ENCODE data around the gene REPIN1.

Gene REPIN1

DNA sequence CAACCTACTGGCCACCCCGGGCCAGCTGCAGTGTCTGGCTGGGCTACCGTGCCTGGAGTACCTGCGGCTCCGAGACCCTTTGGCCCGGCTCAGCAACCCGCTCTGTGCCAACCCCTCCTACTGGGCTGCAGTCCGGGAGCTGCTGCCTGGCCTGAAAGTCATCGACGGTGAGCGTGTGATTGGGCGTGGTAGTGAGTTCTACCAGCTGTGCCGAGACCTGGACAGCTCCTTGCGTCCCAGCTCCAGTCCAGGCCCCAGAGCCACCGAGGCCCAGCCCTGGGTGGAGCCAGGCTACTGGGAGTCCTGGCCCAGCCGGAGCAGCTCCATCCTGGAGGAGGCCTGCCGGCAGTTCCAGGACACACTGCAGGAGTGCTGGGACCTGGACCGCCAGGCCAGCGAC, 31.4 kb upstream of the REPIN1 start:
- no peak for DNase-seq (ENCODE audit: low read depth)

DNA sequence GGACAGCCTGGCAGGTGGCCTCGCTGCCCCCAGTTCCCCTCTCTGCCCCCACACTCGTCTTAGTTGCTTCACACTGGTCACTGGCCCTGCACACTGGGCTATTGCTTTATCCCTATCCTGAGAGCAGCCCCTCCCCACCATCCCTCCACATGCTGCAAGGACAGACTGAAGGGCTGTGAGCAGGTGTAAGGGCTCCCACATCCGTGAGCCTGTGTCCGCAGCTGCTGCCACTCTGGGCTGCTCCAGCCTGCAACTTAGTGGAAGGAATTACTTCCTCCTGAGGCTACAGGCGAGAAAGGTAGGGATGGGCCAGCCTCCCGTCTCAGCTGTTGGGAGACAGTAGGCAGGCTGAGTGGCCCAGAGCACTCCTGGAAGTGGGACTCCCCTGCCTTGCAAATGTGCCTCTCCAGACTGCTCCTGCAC, 31.0 kb upstream of the REPIN1 start:
- no peak for DNase-seq (ENCODE audit: low read depth)

DNA sequence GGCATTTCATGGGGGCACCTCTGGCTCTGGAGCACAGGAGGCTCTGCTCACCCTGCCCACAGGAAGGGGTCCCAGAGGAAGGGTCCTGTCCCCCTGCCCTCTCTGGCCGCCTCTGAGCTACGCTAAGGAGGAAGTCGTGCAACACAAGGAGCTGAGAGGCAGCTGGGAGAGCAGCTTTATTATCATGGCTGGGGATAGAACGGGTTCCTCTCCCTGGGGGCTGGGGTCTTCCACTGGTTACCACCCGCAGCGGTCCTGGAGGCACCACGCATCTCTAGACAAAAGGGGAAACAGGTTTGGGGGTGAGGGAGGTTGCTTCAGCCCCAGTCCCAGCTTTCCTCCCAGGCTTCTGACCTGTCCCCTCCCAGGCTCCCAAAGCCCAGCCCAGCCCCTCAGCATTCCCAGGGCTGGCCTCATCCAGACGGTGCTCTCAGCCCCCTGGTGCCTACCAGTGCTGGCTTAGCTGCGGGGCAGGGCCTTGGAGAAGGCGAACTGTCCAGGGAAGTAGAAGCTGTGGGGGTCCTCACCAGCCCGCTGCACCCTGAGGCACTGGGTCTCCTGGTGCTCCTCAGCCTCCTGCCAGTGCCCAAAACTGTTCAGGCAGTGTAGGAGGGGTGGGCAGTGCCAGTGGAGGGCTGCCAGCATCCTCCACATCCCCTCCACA, 30.3 kb upstream of the REPIN1 start:
- no peak for DNase-seq (ENCODE audit: low read depth)

DNA sequence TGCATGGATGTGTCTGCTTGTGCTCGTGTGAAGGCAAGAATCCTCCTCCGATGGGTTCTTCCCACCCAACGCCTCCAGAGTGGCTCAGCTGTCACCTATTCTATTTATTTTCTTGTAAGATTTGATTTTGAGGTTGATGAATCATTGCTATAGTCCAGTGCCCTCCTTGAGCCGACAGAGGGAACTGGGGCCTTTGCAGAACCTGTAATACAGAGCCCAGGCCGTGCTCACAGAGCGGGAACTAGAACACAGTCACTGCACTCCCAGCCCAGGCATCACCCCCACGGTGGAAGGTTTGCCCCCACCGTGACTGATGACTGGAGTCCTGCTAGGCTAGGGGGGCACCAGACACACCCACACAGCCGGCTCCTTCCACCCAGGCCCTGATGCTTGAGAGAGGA, 29.2 kb upstream of the REPIN1 start:
- no peak for DNase-seq (ENCODE audit: low read depth)

DNA sequence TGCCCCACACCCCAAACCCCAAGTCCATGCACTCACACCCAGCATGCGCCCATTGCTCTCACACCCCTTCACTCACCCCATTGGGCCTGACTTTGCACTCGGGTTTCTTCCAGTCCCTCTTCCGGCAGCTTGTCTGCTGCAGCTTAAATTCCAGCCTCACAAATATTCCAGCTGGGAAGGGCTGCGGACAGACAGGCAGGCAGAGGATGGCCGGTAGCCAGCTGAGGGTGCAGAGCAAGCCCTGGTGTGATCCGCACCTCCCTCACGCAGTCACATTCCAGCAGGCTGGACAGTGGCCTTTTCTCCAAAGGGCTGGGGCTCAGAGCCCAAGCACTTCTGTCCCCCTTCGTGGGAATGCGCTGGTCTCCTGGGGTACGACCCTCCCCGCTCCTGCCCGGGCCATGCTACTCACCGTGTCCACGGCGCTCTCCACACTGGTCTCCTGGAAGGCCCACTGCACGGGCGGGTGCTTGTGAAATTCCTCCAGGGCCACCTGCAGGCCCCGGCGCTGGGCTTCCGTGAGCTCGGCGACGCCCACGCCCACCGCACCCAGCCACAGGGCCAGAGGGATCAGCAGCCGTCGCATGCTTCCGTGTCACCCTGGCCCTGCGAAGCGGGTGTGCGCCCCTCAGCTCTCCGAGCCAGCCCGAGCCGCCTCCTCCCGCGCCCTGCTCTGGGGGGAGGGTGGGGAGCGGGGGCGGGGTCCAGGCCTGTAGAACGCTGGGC, 28.4 kb upstream of the REPIN1 start:
- DNase-seq (ENCODE audit: low read depth) = peak; percentile 40

DNA sequence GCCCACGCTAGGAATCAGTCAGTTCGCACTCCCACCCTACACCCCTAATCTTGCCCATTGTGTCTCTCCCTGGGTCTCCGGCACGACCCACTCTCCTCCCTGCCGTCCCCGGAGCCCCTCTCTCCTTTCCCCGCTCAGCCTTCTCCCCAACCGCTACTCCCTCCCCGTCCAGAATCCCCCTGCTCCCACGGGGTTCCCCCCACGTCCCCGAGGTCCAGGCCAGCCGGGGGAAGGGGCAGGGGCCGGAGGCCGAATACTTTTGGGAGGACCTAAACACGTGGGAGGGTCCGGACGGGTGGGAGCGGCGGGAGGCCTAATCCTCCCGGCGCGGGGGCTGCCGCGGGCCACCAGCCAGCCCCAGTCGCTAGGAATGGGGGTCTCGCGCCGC, 27.8 kb upstream of the REPIN1 start:
- DNase-seq (ENCODE audit: low read depth) = no peak

DNA sequence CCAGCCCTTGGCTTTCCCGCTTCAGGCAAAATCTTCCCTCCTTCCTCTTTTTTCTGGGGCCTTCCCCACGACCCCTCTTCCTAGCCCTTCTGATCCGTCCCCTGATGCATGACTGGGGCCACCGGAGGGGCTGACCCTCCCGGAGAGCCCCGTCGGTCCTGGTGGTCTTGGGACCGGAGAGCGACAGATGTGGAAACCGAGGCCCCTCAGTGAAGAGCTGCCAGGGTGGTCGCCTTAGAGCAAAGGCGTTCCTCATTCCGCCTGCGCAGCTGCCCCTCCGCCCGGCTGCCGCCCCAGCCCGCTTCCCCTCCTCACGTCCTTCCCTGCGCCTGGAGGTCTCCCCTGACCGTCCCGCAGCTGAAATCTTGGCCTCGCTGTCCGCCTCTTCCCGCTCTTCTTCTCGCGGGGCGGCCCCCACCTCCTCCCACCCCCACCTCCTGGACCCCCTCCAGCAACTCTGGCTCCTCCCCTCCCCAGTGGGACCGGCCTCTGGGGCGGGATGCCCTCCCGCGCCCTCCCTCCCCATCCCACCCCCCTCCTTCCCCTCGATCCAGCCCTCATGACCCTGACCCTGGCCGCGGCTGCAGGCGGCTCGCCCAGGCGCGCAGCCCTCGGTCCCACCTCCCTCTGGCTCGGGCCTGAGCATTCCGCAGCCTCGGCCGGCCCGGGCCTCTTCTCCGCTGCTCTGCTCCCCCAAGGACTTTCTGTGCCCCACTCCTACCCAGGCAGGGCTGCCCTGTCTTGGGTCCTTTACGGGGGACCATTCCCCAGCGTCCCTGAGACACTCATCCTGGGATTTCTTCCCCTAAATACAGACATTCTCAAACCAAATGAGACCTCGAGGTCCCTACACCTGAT, 27.1 kb upstream of the REPIN1 start, which contains the start of gene RARRES2:
Gene RARRES2, minus strand, starts transcription at position 367 of the 858 bp plus-strand sequence. CDS start 1,020 bp downstream, outside the sequence.
- DNase-seq (ENCODE audit: low read depth) = no peak

DNA sequence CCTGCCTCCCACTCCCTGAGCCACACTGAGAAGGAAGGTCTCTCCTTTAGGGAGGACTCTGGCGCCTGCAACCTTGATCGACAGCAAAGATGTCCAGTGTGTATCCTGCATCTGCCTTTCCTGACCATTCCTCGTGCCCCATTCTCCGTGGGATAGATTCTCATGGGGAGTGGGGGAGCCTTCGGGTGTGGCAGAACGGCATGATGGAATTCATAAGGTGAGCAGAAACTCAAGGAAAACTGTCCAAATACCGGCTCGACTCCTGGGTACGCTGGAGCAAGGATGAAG, 26.6 kb upstream of the REPIN1 start:
- DNase-seq (ENCODE audit: low read depth) = no peak

DNA sequence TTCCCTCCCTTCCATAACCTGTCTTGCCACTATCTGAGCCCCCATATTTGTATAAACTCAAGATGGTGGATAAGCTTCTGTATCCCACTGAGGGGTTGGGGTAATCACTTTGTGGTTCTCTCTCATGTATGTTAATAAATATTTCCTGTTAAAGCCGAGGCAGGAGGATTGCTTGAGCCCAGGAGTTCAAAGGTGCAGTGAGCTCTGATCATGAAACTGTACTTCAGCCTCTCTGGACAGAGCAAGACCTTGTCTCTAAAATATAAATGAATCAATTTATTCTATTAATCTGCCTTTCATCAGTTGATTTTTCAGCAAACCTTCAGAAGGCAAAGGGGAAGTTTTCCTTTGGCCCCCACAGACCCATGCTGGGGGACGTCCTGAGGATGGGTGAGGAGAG, 25.4 kb upstream of the REPIN1 start:
- no peak for DNase-seq (ENCODE audit: low read depth)

DNA sequence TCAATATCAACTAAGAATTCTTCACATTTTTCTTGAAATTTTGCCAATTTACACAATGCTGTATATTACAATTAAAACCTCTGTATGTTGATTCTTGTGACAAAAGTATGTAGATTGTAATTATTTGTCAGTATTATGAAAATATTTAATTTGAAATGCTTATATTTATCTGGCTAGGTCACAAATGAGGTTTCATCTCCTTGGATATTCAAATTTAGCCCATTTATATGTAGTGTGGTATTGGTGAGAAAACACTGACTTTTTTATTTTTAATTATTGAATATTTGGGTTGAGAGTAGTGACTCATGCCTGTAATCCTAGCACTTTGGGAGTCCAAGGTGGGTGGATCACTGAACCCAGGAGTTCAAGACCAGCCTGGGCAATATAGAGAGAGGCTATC, 24.3 kb upstream of the REPIN1 start:
- DNase-seq (ENCODE audit: low read depth) = no peak

DNA sequence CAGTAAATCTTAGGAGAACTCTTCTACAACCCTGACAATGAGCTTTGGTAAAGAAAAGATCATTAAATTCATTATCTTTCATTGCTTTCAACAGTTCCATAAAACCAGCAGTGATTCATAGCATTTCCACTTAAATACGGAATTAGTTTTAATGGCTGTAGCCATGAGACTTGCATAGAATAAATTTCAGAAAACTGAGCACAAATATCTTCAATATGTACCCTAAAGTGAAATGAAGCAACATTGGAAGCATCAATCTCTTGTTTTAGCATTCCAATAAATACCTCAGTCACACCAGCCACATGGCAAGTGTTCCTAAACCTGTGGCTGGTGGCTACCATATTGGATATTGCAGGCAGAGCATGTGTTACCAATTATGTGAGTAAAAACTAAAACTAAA, 23.6 kb upstream of the REPIN1 start:
- DNase-seq (ENCODE audit: low read depth) = peak; percentile 77

DNA sequence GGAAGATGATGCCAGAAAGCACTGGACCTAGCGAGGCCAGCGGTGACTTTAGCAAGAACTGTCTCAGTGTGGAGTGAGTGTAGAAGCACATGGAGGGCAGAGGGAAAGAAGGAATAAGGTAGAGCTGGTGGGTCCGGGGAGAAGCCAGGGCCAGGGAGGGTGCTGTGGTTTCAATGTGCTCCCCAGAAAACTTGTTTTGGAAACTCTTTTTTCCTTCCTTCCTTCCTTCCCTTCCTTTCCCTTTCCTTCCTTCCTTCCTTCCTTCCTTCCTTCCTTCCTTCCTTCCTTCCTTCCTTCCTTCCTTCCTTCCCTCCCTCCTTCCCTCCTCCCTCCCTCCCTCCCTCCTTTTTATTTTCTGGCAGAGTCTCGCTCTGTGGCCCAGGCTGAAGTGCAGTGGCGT, 21.7 kb upstream of the REPIN1 start:
- no peak for DNase-seq (ENCODE audit: low read depth)

DNA sequence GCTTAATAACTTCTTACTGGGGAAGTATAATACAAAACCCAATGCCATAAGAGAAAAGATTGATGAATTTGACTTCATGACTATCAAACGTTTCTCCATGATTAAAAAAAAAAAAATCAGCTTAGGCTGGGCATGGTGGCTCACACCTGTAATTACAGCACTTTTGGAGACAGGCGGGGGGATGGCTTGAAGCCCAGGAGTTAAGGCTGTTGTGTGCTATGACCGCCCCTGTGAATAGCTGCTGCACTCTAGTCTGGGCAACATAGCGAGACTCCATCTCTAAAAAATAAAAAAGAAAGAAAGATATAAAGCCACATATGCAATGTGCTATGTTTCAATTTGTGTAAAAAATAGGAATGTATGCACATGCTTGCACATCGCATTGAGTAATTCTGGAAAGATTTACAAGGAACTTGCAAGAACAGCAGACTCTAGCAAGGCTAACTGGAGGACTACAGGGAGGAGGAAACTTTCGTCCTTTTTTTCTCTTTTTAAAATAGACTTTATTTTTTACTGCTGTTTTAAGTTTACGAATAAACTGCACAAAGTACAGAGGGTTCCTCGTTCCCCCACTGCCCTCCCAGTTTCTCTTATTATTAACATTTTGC, 16.9 kb upstream of the REPIN1 start:
- no peak for DNase-seq (ENCODE audit: low read depth)

DNA sequence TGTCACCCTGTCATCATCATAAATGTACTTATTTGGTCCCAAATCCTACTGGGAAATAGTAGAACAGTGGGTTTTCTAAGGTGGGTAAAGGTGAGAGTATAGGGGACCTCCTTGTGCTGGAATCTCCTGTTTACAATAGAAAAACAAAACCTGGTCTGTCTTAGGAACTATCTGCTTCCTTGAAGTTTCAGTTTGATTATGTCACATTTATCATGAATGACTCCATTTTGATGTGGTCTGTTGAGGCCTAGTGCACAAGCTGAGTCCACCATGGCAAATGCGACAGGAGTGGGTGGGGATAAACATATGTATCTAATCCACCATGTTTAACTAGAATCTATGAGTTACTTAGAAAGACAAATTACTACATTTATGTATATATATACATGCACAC, 13.0 kb upstream of the REPIN1 start:
- DNase-seq (ENCODE audit: low read depth) = no peak

DNA sequence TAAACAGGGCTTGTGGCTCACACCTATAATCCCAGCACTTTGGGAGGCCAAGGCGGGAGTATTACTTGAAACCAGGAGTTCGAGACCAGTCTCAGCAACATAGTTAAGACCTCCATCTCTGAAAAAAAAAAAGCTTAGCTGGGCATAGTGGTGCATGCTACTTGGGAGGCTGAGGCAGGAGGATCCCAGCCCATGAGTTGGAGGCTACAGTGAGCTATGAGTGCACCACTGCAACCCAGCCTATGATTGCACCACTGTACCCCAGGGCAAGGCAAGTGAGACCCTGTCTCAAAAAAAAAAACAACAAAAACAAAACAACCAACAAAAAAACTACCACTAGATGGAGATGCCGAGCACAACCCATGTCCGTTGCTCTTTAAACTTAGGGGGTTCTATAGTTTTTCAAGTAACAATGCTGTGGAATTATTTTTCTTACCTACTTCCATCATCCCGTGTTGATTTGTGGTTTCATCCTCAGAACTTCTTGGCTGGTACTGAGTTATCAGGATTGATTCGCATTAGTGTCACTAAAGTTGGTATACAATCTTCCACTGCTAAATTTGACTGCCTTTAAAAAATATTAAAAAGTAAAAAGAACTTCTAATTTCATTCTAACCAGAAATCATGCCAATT, 12.2 kb upstream of the REPIN1 start:
- DNase-seq (ENCODE audit: low read depth) = no peak

DNA sequence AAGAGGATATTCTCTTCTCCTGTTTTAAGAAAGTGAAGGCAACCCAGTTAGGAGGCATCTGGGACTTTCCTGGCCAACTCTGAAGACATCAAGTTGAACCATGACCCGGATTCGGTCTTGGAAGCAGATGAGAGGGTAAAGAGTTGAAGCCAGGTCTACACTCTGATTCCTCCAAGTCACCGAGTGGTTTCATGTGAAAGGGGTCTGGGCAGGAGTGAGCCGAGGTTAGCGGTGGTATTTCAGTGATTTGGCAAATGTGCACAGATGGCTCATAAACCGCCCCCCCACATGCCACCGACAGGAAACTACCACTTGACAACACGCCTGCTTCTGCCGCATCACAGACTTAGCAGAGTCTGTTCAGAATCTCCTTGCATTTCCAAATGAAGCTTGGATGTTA, 11.4 kb upstream of the REPIN1 start:
- DNase-seq (ENCODE audit: low read depth) = no peak

DNA sequence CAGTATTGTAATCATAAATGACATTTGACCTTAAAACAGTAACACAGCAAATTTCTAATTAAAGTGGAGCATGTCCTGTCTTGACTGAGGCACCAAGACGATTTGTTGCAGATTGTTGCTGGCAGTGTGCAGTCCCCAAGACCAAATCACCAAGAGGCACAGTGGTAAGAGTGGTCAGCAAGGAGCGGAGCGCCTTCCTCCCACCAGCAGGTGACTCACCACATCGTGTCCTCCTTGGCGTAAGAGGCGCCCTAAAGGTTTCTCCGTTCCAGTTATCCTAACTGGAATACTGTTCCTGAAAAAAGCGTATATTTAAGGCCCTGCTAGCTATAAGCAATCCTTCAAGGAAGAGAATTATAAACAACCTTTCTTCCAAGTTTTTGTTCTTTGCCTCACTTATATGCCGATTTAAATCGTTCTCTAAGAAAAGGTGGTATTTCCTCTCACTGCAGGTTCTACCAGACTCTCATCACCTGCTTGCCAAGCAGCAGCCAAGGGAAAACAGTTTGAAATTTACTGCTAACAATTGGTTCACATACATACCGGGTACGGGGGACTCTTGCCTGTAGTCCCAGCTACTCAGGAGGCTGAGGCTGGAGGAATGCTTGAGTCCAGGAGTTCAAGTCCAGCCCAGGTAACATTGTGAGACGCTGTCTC, 10.7 kb upstream of the REPIN1 start:
- no peak for DNase-seq (ENCODE audit: low read depth)

DNA sequence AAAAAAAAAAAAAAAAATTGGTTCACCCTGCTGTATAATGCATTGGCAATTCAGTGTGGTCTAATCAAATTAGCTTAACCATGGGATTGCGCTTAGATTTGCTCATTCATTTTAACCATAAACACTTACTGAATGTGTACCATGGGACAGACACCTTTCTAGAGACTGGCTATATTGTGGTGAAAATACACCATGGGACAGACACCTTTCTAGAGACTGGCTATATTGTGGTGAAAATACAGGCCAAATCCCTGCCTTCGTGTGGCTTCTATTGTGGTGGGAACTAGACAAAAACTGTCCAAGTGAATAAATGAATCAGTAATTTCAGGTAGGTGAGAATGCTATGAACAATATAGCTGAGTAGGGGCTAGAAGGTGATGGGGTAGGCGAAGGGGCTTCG, 10.2 kb upstream of the REPIN1 start:
- DNase-seq (ENCODE audit: low read depth) = no peak

DNA sequence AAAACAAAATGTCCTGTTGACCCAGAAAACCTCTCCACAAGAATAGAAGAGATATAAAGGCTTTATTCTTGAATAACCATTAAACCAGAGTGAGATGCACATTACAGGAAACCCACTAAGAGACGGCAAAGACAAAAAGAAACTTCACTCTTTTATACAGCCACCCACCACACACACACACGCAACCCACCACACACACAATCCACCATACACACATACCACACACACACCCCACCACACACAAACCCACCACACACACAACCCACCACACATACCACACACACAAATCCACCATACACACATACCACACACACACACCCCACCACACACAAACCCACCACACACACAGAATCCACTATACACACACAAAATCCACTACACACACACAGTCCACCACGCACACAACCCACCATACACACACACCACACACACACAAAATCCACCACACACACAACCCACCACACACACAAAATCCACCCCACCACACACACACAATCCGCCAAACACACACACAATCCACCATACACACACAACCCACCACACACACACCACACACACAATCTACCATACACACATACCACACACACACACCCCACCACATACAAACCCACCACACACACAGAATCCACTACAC, 9.5 kb upstream of the REPIN1 start:
- no peak for DNase-seq (ENCODE audit: low read depth)

DNA sequence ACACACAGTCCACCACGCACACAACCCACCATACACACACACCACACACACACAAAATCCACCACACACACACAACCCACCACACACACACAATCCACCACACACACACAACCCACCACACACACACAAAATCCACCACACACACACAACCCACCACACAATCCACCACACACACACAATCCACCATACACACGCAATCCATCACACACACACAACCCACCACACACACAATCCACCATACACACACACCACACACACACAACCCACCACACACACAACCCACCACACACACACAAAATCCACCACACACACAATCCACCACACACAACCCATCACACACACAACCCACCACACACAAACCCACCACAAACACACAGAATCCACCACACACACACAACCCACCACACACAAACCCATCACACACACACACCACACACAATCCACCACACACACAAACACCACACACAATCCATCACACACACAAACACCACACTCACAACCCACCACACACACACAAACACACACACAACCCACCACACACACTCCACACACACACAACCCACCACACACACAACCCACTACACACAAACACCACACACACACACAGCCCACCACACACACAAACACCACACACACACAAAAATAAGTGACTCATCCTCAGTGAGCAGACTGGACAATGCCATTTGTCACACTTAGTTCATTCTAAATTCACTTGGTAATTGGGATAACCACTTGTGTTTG, 8.8 kb upstream of the REPIN1 start:
- DNase-seq (ENCODE audit: low read depth) = no peak

All from GM04504 (cell line).